GM19328 (cell line): ENCODE results near the gene TXNL4A.
"Not testable (repeated sequence)": the region's sequence is repeated elsewhere in the genome, so short reads cannot be mapped to it uniquely, and the experiment has no call there.

Experiments
- ATAC-seq: cut with Tn5 transposase; IDR thresholded peaks from one replicate; pipeline ENCODE4 v1.9.1; 2021; ENCODE audit warnings: mild to moderate bottlenecking, moderate library complexity; ENCODE audit not compliant: unreplicated experiment

Gene TXNL4A

DNA sequence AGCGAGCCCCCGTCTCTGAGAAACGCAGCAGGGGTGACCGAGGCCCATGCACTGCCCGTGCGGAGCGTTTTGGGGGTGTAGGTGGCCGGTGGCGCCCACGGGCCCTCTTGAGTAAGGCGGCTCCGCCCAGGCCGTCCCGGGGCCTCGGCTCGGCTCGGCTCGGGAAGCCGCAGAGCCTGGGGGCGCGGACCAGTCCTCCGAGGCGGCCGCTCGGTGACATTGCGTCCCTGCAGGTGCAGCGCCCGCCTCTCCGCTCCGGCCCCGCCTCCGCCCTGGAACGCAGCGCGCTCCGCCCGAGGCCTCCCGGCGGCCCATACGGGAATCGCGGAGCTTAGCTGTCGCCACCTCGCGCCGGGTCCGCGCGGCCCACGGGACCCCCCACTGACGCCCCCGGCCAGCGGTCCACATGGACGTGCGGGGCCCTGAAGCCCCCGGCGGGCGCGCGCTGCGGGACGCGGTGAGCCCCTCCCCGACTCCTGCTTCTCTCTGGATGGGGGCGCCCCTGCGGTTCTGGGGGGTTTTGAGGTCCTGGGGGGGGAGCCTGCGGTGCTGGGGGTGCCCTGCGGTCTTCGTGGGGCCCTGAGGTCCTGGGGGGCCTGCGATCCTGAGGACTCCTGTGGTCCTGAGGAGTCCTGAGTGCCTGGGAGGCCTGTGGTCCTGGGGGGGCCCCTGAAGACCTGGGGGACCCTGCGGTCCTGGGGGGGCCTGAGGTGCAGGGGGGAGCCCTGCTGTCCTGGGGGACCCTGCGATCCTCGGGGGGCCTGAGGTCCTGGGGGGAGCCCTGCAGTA is 23.8 kb downstream of the TXNL4A start, which contains the start of gene HSBP1L1:
HSBP1L1 (plus strand) TSS at position 314 of the 789 bp plus-strand sequence; CDS start at position 407, 93 bp downstream.
- ATAC-seq = peak; percentile 52

DNA sequence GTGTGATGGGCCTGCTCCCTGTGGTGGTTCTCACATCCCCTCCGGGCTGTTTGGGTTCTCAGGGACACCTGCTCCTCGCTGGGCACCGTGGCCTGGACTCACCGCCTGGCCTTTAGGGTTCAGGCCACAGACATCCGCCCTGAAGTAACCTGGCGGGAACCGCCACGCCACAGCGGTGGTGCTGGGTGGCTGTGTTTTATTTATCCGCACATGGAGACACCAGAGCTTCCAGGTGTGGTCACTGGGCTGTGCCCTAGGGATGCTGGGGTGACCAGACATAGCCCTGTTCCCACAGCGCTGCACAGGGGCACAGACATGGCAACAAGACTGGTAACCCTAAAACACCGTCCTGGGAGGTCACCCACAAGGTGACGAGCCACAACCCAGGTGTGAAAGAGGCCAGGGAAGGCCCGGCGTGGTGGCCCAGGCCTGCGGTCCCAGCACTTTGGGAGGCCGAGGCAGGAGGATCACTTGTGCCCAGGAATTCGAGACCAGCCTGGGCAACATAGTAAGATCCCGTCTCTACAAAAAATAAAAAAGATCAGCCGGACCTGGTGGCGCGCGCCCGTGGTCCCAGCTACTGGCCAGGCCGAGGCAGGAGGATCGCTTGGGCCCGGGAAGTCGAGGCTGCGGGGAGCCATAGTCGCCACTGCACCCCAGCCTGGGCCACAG is 24.6 kb downstream of the TXNL4A start:
- no peak for ATAC-seq

DNA sequence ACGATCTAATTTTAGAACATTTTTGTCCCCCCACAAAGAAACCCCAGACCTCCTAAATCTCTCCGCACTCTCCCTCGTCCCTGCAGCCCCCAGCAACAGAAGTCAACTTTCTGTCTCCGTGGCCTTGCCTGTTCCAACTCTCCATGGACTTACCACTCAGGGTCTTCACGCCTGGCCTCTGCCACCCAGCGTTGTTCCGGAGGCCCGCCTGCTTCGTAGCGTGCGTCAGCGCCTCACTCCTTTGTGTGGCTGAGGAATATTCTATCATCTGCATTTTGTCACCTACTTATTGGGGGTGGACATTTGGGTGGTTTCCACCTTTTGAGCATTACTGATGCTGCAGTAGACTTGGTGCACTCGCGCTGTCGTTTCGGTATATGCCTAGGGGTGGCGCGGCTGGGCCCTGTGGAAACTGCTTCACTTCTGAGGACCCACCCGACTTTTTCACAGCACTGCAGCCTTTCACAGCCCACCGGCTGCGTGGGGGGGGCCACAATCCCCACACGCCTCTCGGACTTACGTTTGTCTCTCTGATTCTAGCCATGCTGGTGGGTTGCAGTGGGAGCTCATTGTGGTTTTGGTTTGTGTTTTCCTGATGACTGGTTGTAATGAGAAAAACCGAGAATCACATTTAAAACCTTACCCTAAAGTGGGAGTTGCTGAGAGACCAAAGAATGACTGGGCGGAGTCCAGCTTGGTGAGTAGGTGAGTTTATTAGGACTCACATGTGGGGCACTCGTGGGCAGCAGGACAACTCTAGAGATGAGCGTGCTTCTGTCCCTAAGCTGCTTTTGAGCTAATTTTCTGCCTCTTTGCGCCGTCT is 25.3 kb downstream of the TXNL4A start:
- peak; percentile 48 for ATAC-seq

DNA sequence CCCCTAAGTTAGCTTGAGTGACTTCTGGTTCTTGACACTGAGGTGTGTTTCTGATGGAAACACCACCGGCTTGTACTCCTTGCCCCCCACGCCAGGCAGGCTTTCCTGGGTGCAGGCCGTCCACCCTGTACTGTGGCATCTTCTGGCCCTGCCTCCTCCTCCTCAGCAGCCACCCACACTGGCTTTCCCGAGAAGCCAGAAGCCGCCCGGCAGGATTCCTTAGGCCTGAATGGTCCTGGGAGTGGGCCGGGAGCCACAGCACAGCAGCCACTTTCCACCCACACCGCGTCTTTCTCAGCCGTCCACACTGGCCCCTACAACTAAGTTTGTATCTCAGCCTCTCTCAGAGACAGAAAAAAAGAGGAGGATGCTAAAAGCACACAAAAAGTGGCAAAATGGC is 26.1 kb downstream of the TXNL4A start:
- ATAC-seq = no peak

DNA sequence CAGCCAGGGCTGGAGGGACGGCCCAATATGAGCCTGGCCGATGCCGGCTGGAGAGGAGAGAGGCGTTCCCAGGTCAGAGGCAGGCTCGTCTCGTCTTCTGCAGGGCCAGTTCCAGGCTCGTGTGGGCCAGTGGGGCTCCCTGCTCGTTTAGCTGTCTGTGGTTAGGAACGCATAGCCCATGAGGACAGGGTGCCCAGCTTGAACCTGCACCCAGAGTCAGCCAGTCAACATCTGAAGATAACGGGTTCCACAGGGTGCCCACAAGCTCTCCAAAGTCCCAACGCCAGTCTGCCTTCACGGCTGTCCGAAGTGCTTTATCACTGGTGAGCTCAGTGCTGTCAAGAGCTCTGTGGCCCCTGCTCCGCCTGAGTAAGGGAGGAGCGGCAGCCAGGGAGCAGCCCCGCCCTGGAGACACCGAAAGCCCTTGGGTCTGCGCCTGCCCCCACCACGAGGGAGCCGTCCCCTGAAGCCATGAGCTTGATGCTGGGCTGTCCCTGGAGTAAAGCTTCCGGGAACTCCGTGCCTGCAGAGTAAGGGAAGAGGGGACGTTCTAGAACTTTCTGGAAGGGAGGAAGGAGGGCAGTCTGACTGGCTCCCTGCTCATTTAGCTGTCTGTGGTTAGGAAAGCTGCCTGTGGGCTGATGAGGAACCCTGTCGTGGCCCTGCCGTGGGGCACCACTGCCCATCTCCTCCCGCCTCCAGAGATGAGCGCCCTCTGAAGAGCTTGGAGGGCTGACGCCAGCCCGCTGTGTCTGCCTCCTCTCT is 26.7 kb downstream of the TXNL4A start:
- ATAC-seq = no peak

DNA sequence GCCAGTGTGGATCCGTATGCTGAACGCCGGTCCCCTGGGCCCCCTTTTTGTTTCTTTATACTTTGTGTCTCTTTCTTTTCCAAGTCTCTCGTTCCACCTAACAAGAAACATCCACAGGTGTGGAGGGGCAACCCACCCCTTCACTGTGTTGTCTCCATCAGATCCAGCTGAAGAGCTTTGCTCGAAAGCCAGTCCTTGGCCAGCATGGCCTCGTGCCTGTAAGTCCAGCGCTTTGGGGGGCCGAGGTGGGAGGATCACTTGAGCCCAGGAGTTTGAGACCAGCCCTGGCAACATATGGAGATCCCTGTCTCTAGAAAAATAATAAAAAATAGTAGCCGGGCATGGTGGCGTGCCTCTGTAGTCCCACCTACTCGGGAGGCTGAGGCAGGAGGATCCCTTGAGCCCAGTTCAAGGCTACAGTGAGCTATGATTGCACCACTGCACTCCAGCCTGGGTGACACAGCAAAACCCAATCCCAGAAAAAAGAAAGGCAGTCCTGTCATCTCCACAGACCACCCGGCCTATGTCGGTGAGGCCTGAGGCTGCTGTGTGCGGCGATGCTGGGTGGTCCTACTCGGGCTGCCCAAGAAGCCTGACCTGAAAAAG is 27.3 kb downstream of the TXNL4A start:
- ATAC-seq = no peak

DNA sequence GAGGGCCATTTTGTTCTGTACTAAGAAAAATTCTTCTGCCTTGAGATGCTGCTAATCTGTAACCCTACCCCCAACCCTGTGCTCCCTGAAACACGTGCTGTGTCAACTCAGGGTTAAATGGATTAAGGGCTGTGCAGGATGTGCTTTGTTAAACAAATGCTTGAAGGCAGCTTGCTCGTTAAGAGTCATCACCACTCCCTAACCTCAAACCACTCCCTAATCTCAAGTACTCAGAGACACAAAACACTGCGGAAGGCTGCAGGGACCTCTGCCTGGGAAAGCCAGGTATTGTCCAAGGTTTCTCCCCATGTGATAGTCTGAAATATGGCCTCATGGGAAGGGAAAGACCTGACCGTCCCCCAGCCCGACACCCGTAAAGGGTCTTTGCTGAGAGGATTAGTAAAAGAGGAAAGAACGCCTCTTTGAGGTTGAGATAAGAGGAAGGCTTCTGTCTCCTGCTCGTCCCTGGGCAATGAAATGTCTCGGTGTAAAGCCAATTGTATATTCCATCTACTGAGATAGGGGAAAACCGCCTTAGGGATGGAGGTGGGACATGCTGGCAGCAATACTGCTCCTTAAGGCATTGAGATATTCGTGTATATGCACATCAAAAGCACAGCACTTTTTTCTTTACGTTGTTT is 28.1 kb downstream of the TXNL4A start:
- not testable (repeated sequence) for ATAC-seq

DNA sequence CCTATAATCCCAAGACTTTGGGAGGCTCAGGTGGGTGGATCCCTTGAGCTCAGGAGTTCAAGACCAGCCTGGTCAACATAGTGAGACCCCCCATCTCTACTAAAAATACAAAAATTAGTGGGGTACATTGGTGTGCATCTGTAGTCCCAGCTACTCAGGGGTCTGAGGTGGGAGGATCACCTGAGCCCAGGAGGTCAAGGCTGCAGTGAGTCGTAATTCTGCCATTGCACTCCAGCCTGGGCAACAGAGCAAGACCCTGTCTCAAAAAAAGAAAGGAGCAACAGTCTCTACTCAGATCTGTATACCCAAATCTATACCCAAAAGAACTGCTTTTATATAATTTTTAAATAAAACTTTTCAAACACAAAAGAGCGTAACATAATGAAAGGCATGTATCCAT is 29.4 kb downstream of the TXNL4A start:
- no peak for ATAC-seq

DNA sequence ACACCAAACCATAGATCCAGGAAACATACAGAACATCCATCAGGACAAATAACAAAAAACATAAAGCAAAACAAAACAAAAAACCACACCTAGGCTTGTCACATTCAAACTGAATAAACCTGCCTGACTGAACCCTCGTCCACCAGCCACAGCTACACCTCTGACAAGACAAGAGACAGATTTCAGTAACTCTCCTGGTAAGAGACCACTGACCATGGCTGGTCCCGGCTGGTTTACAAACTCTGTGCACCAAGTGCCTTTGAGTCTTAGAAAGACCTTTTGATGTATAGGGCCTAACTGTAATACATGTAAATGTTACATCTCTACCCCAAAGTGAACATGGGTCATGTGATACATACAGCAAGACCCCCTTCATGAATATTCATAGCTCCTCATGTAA is 32.1 kb downstream of the TXNL4A start:
- no peak for ATAC-seq

DNA sequence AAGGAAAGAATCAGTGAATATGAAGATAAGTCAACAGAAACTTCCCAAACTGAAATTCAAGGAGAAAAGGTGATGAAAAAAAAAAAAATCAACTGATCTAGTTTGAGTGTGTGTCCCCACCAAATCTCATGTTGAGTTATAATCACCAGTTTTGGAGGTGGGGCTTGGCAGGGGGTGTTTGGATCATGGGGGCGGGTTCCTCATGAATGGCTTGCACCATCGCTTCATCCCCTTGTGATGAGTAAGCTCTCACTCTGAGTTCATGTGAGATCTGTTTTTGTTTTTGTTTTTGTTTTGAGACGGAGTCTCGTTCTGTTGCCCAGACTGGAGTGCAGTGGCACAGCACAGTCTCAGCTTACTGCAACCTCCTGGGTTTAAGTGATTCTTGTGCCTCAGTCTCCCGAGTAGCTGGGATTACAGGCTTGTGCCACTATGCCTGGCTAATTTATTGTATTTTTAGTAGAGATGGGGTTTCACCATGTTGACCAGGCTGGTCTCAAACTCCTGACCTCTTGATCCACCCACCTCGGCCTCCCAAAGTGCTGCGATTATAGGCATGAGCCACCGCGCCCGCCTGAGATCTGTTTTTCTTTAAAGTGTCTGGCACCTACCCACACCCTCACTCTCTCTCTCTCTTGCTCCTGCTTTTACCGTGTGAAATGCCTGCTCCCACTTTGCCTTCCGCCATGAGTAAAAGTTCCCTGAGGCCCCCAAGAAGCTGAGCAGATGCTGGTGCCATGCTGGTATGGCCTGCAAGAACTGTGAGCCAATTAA is 32.9 kb downstream of the TXNL4A start:
- ATAC-seq = no peak

DNA sequence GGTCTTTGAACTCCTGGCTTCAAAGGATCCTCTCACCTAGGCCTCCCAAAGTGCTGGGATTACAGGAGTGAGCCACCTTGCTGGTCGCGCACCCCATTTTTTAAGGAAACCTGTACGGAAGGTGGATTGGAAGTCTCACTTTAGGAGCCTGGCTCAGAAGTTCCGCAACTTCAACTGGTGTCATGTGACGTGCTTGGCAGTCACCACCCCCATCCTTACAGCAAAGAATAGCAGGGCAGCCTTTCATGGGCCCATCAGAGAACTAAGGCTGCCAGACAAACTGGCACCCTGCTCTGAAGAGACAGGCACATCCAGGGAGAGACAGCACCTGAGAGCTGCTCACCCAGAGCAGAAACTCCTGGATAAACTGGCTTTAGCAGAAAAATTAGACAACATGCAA is 33.6 kb downstream of the TXNL4A start:
- no peak for ATAC-seq

DNA sequence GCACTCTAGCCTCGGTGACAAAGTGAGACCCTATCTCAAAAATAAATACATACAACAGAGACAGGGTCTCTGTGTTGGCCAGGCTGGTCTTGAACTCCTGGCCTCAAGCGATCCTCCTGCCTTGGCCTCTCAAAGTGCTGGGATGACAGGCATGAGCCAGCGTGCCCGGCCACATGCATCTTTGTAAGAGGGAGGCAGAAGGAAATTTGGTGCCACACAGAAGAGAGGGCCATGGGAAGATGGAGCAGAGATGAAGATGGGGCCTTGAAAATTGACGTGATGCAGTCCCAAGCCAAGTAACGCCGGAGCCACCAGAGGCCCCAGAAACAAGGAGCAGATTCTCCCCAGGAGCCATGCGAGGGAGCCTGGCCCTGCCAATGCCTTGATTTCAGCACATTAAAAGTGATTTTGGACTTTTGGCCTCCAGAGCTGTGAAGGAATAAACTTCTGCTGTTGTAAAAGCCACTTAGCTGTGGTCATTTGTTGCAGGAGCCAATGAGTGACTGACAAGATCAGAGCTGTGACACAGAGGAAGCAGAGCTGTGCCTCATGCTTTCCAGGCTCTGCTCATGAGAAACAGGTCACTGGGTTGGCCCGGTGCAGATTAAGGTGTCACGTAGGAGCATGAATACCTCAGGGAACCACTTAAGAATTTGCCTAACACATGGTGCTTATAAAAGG is 34.3 kb downstream of the TXNL4A start:
- ATAC-seq = no peak

DNA sequence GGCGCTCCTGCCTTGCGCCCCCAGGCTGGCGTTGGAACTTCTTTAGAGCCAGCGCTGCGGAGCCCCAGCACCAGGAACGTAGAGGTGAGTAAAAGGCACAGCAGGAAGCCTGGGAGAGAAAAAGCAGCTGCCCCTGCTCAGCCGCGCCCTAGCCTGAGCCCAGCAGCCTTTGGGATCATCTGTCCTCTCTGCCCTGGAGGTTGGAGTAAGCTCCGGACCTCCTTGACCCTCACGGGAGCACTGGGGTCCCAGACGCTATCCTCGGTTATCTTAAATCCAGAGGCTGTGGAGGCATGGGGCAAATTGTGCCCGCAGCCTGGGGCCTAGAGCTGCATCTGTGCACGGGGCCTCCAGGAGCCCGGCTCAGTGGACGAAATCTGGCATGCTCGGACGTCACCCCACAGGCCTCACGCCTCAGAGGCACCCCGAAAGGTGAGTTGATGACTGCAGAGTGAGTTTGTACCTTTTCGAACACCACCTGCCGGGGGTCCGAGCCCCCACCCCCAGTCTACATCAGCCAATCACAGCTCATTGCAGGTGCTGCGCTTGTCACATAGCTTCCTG is 35.3 kb downstream of the TXNL4A start:
- no peak for ATAC-seq

DNA sequence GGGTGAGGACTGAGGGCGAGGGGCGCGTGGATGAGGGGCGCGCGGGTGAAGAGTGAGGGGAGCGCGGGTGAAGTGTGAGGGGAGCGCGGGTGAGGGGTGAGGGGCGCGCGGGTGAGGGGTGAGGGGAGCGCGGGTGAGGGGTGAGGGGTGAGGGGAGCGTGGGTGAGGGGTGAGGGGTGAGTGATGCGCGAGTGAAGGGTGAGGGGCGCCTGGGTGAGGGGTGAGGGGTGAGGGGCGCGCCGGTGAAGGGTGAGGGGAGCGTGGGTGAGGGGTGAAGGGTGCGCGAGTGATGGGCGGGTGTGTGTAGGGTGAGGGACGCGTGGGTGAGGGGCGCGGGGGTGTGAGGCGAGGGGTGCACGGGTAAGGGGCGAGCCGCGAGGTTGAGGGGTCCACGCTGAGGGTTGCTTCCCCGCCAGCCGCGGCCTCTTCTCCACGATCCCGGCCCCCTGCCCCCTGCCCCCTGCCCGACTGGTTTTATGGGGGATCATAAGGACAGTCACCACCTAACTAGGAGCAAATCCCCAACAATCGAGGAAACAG is 35.8 kb downstream of the TXNL4A start:
- no peak for ATAC-seq

DNA sequence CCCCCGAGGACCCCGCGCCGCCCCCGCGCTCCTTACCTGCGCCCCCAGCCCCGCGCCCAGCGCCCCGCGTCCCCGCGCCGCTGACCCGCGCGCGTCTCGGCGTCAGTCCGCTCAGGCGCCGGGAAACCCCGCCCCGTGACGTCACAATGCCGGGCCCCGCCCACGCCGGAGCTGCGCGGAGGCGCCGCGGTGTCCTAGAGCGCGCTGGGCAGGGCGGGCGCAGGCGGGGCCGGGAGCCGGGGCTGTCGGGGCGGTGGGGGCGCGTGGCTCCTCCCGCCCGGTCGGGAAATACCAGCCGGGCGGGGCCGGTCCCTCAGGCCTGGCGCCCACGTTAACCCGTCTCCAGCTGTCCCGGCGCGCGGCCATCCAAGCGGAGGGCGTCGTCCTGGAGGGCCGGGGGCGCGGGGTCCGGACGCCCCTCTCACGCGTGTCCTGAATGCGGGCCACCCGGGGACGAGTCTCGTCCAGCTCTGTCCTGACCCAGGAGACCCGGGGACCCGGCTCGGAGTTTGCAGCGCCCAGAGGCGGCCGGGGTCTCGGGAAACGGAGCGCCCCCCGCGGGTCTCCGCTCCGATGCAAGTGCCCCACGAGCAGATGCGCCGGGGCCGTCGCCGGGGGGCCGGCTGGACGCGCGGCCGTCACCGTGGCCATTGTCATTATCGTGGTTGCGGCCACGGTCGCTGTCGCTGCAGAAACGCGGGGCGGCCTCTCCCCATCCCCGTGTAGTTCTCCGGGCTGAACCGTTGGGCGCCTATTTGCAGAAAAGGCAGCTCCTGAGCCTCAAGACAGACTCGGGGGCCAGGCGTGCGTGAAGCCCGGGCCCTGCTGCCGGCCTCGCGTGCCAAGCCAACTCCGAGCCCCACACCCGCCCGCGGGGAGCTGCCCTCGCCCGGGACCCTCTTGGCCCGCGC is 36.6 kb downstream of the TXNL4A start, which contains the start of gene SLC66A2:
SLC66A2 (minus strand) TSS at position 109 of the 911 bp plus-strand sequence. CDS start 727 bp downstream, outside the sequence.
- peak; percentile 88 for ATAC-seq

DNA sequence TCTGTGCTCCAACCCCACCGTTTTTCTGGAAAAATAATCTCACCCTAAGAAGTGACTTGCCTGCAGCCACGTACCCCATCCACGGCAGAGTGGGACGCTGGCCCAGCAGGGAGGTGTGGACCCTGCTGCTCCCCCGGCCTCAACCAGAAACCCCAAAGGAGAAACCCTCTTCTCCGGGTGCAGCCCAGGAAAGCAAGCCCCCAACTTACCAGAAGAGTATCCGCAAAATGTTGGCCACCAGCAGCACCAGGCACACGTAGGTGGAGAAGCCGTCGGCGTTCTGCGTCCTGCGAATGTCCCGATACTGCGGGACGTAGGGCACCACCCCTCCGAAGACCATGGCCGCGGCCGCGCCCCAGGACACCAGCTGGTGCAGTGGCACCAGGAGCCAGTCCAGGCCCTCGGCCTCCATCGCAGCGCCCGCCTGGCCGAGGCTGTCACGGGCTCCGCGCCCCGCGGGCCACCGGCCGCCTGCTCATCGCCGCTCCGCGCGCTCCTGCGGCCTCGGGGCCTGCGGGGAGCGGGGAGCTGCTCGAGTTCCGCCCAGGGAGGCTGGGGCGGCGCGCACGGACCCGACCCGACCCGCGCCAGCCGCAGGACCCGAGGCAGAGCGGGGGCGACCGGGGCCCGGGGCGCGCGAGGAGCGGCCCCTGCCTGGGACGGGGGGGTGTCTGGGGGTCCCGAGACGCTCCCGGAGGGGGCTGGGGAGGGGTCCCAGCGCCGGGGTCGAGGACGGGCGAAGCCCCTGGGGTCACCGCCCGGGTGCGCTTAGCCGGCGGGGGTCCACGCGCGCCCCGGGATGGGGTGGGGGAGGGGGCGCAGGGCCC is 37.6 kb downstream of the TXNL4A start:
- peak; percentile 18 for ATAC-seq
